GM12872 (cell line): ENCODE results near the gene PLXNA2.

Experiments used
- TF ChIP-seq, protein P1 (sequence below): IDR thresholded peaks from 3 replicates; pipeline ENCODE4 v1.5.1; 2011; ENCODE audit warnings: low read depth, mild to moderate bottlenecking, low read length, moderate library complexity; ENCODE audit not compliant: insufficient read depth

The PLXNA2 gene

DNA sequence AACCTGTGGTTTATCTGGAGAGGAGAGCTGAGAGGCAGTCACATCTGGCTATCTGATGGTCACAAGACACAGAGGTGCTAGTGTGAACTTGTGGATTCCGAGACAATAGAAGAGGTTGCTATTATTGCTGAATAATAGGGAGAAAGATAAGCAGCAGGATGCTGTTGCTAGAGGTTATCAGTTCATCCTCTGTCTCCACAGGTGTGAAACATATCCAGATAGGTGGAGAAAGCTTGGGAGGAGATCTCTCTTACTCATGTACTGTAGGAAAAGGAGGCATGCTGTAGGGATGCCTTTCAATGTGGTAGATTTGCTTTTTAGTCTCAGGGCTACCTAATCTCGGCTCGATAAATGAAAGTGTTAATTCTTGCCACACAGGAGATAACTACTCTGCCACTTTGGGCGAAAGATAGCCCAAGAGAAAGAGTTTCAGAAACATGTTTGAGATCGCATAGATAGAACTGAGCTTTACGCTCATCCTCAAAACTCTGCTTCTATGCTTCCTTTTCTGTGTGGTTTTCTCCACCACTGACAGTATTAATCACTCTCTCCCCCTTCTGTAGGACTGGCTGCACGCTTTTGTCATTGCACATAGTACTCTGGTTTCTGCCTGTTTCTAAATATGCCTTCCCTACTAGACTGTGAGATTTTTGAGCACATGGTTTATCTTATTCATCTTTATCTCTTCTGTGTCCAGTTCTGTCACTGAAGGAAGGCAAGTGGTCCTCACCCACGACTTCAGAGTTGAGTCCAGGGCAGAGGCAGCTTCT, 36.7 kb upstream of the PLXNA2 start:
- TF ChIP-seq, protein P1, sequence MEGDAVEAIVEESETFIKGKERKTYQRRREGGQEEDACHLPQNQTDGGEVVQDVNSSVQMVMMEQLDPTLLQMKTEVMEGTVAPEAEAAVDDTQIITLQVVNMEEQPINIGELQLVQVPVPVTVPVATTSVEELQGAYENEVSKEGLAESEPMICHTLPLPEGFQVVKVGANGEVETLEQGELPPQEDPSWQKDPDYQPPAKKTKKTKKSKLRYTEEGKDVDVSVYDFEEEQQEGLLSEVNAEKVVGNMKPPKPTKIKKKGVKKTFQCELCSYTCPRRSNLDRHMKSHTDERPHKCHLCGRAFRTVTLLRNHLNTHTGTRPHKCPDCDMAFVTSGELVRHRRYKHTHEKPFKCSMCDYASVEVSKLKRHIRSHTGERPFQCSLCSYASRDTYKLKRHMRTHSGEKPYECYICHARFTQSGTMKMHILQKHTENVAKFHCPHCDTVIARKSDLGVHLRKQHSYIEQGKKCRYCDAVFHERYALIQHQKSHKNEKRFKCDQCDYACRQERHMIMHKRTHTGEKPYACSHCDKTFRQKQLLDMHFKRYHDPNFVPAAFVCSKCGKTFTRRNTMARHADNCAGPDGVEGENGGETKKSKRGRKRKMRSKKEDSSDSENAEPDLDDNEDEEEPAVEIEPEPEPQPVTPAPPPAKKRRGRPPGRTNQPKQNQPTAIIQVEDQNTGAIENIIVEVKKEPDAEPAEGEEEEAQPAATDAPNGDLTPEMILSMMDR: no peak

DNA sequence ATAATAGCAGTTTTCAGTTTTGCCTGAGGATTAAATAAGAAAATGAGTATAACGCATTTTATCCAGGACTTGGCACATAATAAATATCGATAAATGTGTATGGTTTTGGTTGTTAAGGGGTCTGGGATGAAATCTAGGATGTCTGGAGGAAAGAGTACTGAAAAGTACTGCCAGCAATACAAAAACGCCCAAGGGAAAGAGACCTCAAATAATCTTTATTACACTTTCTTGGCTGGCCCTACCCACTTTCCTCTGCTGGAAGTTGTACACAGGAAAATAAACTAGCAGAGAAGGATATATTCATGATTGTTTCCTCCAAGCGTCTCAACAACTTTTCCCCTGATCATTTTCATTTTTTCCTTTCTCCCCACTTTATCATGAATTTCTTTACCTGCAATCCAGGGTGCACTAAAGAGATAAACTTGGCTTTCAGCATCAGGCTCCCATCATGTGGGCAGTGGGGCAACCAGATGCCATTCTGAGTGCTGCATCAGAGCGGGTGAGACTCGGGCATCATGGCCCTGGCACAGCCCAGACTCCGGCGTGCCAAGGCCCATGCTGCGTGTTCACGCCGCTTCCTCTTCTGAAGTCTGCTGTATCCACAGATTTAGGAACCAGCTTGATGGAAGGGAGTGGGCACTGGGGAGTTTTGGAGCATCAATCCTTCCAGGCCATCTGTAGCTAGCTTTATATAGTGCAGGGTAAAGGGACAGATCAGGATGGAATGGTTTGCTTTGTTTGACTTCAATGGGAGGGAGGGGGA, 35.8 kb upstream of the PLXNA2 start:
- TF ChIP-seq, protein P1: no peak

DNA sequence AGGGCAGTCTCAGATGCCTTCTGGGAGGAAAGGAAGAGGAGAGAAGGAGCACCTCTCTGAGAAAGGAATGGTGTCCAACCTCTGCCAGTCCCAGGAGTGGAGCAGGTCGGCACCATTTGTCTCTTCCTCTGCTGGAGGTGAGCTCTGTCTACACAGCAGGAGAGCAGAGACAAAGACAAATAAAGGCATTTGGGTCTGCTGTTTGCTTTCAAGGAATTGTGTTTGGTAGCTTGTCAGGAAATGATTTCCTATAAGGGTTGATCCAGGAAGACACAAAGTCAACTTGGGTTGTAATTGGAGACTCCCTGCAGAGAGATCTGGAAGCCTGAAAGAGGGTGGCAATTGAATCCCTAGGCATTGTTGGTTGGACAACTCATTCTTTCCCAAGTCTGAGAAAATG, 34.5 kb upstream of the PLXNA2 start:
- TF ChIP-seq, protein P1: no peak

DNA sequence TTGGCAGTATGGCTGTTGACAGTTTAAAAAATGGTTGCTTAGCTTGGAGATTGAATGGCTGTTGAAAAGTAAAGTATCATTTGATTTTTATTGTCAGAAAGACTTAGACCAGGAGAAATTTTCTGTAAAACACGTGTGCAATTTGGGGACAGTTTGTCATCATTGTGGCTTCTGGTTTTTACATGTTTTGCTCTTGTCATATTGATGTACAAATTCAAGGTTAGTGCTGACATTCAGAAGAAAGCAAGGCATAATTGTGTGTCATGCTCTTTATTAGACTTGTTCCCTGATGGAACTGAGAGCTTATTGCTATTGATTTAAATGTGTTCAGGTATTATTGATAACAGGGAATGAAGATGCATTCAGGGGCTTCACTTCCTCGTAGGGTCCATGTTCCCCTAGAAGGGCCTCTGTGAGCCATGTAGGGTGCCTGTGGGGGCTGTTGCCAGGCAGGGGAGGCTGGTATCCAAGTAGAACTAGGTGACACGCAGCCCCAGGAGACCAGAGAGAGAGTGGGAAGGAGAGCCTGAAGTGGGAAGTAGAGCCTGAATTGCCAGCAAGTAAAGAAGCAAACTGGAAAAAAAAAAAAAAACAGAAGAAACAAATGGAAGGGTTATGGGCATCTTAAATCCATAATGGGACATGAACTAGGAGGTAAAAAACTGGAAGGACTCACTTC, 32.7 kb upstream of the PLXNA2 start:
- TF ChIP-seq, protein P1: no peak

DNA sequence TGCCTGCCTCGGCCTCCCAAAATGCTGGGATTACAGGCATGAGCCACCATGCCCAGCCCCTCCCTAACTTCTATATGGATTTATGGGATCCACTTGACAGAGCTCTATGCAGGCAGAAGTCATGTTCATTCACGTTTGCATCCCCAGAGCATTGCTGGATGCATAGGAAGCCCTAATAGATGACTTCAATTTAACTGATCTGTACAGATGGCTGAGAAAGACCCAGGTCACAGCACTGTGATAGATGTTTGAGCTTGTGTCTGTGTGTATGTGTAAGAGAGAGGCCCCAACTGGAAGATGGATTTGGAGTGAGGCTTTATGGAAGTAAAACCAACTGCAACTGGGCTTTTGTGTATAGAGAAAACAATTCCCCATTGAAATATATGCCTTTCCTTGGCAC, 30.9 kb upstream of the PLXNA2 start:
- TF ChIP-seq, protein P1: no peak

DNA sequence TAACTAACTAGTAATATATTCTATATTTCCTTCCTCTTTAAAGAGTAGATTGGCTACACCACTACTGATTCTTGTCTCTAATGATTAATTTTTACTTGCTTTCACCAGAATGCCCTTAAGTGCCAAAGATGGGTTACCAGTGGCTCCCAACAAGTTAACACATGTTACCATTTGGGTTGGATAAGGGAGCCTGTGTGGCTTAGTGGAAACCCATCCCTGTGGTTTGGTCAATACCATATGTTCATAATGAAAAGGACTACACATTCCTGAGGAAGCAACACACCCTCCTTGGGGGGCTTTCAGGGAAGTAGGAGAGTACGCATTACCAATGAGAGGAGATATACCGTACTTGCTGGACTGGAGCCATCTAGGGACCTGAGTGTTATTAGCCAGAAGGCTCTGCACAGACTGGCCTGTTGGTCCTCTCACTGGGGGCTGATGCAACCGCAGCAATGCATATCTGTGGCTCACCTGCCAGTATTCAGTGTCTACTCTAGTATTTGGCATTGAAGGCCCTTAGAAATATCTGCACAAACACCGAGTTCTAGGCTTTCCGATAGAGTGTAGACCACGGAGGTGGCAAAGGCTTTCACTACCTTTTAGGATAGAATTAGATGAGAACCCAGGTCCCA, 29.3 kb upstream of the PLXNA2 start:
- TF ChIP-seq, protein P1: no peak

DNA sequence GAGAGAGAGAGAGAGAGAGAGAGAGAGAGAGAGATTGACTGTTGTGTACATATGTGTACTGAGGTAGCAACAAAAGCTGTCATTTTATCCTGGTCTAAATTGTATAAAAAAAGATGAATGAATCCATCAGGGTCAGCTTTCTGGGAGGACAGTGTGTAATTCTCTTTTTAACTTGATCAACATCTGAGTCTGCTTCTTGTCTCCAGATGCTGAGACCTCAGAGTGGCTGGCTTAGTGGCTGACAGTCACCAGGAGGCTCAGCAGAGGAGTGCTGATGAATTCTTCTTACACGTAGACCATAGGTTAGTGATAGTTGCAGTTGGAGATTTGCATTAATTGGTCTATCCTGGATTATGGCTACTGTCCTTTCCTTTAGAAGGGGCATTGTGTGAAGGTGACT, 28.5 kb upstream of the PLXNA2 start:
- TF ChIP-seq, protein P1: no peak
